Brain pericyte (primary cell): ENCODE results near the gene EXOC3L1.

ENCODE experiments used
- DNase-seq: peaks from one replicate; pipeline ENCODE4 v3.0.0-alpha.2; 2012; ENCODE audit warnings: low read depth, low spot score

Gene EXOC3L1

DNA sequence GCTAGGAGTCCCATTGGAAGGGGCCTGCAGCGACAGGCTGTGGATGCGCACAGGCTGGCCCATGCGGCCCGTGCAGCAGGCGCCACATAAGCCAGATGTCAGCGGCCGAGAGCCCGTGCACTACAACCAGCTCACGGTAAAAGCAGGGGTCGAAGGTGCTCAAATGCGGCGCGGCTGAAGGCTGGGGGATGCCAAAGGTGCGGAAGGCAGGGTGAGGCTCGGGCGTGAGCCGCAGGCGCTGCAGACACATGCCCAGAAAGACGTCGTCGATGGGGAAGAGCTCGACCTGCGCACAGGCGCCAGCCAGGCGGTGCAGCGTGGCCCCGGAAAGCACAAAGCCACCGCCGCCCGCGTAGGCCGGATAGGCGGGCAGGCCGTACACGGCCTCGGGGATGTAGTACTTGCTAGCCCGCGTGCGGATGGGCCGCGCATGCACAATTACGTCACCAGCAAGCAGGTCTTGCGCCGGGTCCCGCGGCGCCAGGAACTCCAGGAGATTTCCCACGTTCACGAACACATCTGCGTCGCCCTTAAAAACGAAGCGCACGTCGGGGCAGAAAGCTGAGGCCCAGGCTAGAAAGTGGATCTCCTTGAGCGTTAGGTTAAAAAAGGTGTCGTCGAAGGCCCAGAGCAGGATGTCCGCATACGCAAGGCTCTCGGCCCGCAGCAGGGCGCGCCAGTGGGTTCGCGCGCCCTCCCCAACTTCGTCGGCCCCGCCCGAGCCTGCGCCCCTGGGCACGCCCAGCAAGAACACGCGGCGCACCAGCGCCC, 40.5 kb downstream of the EXOC3L1 start:
- DNase-seq: no peak

DNA sequence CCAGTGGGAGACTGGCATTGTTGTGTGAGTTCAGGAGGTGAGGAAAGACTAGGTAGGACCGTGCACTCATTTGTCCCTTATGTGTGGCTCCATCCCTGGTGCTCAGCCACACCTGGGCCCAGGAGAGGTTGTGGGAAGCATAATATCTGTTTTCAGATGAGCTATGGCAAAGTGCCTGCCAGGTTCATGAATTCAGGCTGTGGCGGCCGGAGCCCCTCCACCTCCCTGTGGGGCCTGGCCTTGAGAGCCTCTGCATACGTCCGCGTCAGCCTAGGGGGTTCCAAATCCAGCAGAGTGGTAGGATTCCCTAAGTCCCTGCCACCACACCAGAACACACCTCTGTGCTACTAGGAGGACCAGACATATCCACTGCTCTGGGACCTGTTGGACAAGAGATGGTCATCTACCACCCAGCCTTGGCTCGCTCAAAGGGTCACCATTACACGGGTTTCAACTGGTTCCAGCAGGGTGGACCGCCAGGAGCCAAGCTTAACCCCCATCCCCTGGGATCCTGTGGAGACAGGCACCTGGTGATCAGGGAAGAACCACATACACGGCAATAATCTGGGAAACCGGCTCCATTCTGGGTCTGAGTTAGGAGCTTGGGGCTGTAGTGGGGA, 41.2 kb downstream of the EXOC3L1 start:
- DNase-seq: no peak

DNA sequence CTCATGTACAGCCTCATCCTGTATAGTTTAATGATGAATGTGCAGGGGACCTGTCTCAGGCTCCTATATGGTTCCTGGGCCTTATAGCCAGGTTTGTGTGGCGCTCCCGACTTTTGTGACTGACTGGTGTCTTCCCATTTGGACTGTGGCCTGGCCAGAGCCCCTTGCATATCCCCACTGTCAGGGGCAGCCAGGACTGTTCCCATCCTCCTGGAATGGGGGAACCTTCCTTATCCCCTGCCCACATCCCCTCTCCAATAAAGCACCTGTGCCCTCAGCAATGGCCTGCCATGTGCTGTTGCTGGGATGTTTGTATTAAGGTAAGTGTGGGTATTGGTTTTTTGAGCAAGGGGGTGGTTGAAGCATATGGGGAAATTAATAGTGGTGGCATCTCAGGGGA, 41.7 kb downstream of the EXOC3L1 start:
- DNase-seq: no peak

DNA sequence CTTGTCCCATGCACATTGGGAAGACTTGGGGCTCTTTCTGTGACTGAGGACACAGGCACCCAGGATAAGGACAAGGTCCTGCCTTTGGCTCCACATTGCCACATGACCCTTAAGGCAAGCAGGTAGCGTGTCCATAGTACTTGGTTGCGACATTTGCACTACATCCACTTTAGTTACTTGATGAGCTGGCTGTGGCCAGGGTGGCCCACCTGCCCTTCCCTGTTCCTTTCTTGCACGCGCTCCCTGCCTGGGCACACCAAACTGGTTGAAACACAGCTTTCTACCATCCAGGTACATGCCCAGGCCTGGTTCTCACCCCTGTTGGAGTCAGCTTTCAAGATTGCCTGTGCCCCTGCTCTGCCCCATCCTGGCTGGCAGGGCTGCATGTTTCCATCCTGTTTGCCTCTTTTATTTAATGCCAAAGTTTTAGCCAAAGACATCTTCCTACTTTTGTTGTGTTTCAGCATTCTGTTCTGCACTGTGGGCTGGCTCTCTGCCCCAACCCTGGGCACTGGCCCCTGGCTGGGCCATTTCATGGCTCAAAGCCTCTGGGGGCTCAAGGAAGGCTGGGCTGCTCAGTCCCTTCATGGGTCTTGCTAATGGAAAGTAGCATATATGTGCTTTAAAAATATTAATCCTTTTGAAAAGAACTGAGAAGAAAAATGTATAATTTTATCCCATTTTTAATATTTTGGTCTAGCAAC, 42.3 kb downstream of the EXOC3L1 start:
- no peak for DNase-seq

DNA sequence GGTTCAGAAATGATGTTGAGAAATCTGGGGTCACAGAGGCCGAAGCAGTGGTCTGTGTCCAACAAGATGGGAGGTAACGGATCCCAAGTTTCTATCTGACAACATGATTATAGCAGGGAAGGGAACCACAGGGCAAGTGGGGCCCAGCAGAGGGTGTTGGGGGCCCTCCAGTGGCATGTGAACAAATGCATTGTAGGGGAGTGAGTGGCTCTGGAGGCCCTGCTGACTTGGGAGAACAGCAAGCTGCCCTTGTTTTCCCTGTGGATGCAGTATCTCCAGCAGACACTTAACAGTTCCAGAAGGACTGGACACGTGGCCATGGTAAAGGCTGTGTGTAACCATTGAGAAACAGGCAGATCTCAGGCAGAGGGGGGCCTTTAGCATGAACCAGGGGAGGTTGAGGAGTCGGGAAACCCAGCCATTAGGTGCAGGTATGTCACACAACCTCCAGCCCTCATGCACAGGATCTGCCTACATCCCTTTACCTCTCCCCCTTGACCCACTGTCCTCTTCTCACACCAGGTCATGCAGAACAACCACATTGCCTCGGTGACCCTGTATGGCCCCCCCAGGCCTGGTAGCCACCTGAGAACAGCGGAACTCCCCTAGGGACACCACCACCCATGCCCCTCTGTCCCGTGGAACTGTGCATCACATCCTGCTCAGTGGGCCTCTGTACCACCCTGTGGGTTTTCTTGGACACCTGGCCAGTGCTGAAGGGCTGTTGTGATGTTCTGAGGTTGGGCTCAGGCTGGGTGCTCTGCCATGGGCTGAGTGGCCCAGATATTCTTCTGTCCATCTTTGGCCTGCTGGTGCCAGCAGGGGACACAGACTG, 43.2 kb downstream of the EXOC3L1 start:
- no peak for DNase-seq

DNA sequence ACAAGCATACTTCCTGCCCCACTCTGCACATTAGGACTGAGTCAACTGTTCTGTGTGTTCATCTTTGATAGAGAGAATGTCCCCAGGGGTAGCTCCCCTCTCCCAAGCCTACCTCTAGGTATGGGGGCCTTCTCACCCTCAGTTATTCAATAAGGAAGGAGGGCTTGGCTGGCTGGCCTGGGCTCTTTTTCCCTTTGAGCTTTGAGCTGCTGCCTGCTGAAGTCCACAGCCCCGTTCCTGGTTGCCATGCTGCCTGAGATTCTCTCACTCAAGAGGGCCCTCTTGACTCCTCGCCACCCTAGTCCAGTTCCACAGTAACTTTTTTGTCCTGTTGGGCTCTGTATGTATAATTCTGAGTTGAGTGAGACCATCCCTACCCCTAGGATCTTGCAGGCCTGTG, 44.2 kb downstream of the EXOC3L1 start:
- no peak for DNase-seq

DNA sequence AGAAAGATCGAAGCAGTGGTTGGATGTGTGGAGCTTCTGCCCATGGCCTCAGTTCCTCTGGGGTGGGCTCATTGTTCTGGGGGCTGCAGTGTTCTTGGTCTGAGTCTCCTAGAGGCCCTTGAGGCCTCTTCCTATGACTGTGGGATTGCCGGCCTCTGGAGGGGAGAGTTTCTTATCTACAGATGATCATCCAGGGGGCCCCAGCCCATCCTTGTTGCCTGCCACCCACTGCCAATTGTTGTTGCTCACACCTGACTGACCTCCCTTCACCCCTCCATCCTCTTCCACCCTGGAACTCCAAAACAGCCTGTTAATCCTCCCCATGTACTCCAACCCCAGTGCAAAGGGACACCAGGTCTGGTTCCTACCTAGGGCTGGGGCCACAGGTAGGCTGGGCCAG, 45.0 kb downstream of the EXOC3L1 start:
- DNase-seq: no peak

DNA sequence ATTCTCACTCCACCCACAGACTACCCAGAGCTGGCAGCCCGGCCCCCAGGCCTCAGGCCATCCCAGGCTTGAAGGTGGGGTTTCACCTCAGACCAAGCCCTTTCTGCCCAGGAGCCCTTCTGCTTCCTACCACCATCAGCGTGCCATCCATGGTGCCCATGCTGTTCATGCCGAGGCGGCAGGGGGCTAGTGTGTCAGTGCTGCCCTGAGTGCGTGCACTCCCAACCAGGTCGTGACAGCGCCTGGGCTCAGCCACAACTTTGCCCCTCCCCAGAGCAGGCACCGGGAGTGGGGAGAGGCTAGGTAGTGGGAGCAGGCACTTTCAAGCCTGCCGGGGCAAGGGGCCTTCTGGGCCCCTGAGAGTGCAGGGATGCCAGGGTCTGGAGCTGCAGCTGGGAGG, 47.6 kb downstream of the EXOC3L1 start:
- no peak for DNase-seq

DNA sequence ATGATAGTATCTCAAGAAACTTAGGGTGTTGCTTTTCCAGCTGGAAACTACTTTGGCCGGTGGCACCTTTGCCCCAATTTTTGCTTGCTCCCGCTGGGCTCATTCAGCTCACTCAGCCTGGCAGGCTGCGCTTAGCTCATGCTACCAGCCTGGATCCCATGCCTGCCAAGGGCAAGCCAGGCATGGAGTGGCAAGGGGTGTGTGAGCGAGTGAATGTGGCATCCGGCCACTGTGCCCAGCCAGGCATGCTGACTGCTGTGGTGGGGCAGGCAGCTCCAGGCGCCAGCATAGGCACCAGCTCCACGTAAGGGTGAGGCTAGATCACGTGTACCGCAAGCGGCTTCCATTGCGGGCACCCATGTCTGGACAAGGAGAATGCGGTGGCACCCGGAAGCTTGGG, 48.5 kb downstream of the EXOC3L1 start:
- DNase-seq: no peak

DNA sequence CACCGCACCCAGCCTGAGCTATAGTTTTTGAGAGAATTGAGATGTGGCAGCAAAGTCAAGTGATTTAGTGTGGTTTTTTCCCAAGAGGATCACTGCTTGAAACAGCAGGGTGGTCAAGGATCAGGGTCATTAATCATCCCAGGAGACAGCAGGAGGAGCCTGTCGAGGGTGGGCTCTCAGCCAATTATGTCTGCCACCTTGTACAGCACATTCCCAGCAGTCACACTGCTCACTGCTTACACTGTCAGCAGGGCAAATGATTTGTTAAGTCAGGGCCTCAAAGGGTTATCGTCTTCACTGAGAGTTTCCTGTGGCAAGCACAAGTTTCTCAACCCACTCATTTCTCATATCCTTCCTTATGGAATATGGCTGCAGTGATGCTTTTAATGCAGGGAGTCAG, 52.3 kb downstream of the EXOC3L1 start:
- DNase-seq: no peak
